Measurements from ENCODE around the gene EIF2AK3. TPM values are rescaled to one million over a fixed set of nuclear protein-coding genes. Genes with fewer than 3 reads are reported as not detected.
A peak's percentile ranks its signal among the peaks of the same experiment; 100 is the strongest.

The EIF2AK3 gene
- total RNA-seq, 1 donor from 2014 or later = 10.8 TPM

DNA sequence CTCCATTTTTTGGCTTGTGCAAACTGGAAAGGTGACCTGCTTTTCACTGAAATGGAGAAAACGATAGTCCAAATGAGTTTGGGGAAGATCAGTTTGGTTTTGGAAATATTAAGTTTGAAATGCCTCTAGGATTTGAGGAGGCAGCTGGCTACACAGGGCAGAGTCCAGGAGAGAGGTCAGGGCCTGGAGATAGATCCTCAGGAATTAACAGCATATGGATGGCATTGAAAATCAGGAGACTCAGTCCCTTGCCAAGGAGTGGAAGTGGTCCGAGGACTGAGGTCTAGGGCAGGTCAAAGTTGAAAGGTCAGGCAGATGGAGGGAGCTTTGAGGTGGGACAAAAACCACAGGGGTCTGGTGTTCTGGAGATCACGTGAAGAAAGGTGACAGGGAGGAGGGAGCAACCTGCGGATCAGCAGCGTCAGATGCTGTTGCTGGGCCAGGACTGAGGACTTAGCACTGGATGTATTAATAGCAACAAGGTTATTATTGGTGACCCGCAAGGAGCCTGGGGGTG is 83.7 kb downstream of the EIF2AK3 start:
- DNase-seq (ENCODE audit: low read depth in 2 of 2) = no peak

DNA sequence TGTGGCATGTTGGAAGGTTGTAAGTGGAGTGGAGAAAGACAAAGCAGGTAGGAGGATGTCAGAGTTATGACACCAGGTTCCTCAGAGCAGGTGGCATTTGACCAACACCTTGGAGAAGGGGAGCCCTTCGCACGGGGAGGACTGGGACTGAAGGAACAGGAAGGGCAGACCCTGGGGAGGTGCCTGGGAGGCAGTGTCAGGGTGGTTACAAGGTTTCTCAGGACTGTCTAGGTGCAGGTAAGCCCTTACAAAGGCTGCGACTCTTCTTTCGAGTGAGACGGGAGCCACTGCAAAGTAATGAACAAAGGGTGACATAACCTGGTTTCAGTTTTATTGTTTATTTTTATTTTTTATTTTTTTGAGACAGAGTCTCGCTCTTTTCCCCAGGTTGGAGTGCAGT is 84.6 kb downstream of the EIF2AK3 start:
- DNase-seq (ENCODE audit: low read depth in 2 of 2) = no peak

GRCh38 chr2:88540346-88540745 is 86.9 kb downstream of the EIF2AK3 start:
- peak in 1 of 2 donors; percentile 5 for DNase-seq (ENCODE audit: low read depth in 2 of 2)

GRCh38 chr2:88538362-88538917 is 88.8 kb downstream of the EIF2AK3 start:
- DNase-seq (ENCODE audit: low read depth in 2 of 2) = no peak

- no peak for DNase-seq (ENCODE audit: low read depth in 2 of 2)
Measured at GRCh38 chr2:88537640-88538039, 89.6 kb downstream of the EIF2AK3 start.

DNA sequence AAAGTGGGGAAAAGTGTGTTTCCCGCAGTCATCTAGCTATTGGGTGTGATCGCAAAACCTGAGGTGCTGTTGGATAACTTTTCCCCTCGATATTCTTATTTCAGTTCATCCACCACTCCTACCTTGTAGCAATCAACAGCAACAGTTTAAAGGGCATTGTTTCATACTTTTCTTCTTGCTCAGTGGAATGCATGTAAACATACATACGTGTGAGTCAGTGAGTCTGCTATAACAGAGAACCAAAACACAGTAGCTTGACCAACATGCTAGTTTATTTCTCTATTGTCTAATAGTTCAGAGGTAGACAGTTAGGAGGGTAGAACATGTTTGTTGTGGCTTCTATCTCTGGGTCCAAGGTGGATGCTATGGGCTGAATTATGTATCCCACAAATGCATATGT is 97.2 kb downstream of the EIF2AK3 start:
- DNase-seq (ENCODE audit: low read depth in 2 of 2) = no peak

- DNase-seq (ENCODE audit: low read depth in 2 of 2) = no peak
Measured at GRCh38 chr2:88521445-88522073, 105.7 kb downstream of the EIF2AK3 start.

- no peak for DNase-seq (ENCODE audit: low read depth in 2 of 2)
Measured at GRCh38 chr2:88517759-88518201, 109.5 kb downstream of the EIF2AK3 start.

Other genes starting within 250 kb of the EIF2AK3 start
- not detected in 2 replicates for gene FOXI3, start 174.8 kb downstream of the EIF2AK3 start, total RNA-seq
- 11.4 and 15.7 TPM in 2 replicates for gene RPIA, start 64.2 kb upstream of the EIF2AK3 start, total RNA-seq

All from dermis microvascular lymphatic vessel endothelial cell (primary cell).